NCI-H1417 treated with DMSO at 0.1 percent for 48 hours (cell line): ENCODE measurements around the gene DPYSL3.

Experiments used
- DNase-seq: peaks from one replicate; lab custom pipeline; 2025; lab: John Stamatoyannopoulos, UW

DPYSL3 gene

DNA sequence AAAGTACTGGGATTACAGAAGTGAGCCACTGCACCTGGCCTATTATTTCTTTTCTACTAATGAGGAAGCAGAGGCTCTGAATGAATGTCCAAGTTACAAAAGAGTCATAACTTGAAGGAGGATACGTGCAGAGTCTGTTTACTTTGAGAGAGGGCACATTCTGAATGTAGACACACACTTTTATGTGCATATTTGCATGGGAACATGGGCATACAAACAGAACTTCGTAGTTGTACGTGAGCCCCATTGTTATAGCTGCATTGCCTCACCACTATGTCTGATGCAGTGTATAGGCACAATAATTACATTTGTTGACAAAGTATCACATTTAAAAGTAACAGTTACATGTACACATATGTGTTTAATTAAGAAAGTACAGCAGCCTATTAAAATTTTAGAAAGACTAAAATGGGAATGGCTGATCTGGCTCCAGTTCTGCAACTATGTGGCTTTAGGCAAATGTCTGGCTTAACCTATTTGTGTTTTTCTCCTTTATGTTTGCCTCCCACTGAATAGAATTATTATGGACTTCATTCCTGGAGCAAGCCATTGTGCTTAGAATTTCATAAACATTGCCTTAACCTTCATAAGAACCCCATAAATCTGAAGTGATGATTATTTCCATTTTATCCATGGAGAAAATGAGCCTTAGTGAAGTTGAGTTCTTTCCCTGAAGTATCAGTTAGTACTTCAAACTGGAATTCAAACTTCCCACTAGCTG lies 3.0 kb upstream of the DPYSL3 start:
- no peak for DNase-seq

DNA sequence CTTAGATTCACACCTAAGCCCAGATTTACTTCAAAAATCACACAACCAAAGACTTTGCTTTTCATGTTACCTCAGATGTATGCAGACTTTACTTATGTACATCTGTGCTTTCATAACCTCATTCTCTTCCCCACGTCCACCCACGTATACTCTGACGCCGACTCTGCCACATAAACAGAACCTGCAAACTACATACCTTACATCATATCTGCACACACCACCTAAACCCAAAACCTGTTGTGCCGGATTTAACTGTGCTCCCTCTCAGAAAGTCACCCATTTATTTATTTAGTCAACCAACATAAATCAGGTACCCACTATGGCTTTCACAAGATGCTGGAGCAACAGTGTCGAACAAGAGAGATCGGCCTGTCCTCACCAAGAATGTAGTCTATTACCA lies 1.0 kb upstream of the DPYSL3 start:
- no peak for DNase-seq

DNA sequence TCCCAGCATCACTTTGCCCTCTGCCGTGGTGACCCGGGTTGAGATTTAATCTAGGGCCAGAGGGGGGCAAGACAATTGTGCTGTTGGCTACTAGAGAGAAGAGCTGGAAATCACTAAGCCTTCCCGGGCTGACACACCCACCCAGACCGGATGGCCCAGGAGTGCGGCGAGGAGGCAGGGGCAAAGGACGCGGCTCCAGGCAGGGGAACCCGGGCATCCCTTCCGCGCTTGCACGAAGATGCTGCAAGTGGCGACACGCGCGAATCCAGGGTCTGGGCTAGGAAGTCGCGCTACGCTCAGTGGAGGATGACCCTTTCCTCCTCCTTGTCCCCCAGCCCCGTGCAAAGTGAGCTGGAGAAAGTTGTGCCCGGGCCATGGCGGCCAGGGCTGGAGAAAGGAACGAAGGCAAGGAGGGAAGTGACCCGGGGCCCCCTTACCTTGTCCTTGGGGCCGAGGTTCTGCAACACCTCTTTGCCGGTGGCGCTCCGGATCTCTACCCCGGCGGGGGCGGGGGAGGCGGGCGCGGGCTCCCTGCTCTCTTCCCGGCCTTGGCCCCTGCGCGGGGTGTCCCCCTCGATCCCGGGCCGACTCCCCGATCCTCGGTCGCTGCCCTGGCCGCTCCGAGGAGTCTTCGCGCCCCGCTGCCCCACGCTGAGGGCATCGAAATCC lies 693 bp downstream of the DPYSL3 start:
- DNase-seq, result no peak

DNA sequence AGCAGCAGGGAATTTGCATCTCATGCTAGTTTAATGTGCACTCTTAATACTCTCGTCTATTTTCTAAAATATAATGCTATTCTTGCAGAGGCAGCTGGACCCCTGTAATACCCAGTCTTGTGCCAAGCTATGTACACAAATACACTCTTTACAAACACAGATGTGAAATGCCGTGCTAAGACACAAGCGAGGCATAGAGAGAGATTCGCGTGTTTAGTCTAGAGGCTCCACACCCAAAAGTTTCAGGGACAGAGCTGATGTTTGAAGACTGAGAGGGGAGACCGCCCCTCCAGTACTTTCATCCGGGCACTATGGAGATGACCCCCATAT lies 1.2 kb downstream of the DPYSL3 start:
- no peak for DNase-seq

- no peak for DNase-seq
These were observed 2.3 kb downstream of the DPYSL3 start for GRCh38 chr5:147507480-147508126.

DNA sequence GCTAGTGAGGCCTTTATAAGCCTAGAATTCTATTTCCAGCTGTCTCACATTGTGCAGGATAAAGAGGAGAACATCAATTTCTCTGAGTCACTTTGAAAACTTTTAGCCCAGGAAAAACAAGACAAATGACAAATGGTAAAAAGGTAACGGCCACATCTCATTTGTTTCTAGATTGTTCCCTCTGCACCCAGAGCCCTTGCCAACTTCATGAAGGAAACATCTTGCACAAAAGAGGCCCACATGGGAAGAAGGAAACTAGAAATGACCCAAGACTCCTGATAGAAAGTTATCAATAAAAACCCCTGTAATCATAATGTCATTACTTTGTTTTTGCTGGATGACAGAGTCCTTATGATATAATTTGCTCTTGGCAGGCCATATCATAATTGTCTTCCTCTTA lies 5.3 kb downstream of the DPYSL3 start:
- no peak for DNase-seq

DNA sequence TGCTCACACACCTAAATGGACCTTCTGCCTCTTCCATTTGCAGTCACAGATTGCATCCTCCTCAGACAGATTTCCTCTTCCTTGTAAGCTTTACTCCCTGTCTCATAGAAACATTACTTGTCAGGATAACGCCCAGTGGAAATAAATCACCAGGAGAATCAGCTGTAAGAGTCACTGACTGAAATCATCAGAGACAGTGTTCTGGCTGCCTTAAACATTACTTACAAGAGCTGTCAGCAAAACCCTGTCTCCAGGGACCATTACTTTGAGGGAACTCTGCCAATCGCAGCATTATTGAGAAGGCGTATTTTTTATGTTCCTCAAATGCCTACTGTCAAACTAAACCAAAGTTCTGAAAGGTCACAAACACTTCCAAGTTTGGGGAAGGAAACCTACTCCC lies 5.9 kb downstream of the DPYSL3 start:
- no peak for DNase-seq

DNA sequence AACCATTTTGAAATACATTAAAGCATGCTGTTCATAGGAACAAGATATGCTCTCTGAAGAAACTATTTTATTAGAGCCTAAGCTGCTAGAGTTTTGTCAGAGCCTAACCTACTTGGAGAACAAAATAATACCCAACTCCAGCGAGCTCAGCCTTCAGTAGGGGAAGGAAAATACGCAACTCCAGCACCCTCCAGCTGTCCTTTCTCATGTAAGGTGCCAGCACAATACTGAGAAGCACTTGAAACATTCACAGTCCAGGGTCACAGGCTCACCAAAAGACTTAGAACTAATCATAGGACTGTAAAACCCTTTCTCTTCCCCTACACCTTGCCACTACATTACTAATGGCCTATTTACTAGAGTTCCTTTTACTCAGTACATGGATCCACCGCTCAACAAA lies 18.9 kb downstream of the DPYSL3 start:
- DNase-seq, result no peak

GRCh38 chr5:147487031-147487750 lies 22.7 kb downstream of the DPYSL3 start:
- no peak for DNase-seq

DNA sequence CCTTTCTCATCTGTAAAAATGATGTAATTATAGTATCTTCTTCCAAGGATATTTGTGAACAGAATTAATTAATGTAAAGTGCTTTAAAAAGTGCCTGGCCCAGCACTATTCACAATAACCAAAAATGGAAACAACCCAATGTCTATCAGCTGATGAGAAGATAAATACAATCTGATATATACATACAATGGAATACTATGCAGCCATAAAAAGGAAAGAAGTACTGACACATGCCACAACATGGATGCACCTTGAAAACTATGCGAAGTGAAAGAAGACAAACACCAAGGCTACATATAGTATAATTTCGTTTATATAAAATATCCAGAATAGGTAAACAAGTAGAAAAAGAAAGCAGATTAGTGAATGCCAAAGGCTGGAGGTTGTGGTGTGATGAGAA lies 24.1 kb downstream of the DPYSL3 start:
- no peak for DNase-seq

GRCh38 chr5:147485046-147485445 lies 24.8 kb downstream of the DPYSL3 start:
- DNase-seq, result no peak

DNA sequence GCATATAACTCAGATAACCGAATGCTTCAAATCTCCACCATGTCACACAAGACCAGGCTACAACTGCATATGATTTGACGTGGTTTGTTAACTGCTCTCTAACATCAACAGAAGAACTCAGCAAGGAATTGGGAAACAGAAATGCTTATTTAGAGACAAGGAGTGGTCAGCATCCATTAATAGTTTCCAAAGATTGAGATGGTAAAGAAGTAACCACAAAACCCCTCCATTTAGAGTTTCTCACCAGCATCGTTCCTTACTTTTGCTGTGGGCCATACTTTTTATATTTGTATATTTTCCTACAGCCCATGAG lies 25.2 kb downstream of the DPYSL3 start:
- DNase-seq, result no peak

DNA sequence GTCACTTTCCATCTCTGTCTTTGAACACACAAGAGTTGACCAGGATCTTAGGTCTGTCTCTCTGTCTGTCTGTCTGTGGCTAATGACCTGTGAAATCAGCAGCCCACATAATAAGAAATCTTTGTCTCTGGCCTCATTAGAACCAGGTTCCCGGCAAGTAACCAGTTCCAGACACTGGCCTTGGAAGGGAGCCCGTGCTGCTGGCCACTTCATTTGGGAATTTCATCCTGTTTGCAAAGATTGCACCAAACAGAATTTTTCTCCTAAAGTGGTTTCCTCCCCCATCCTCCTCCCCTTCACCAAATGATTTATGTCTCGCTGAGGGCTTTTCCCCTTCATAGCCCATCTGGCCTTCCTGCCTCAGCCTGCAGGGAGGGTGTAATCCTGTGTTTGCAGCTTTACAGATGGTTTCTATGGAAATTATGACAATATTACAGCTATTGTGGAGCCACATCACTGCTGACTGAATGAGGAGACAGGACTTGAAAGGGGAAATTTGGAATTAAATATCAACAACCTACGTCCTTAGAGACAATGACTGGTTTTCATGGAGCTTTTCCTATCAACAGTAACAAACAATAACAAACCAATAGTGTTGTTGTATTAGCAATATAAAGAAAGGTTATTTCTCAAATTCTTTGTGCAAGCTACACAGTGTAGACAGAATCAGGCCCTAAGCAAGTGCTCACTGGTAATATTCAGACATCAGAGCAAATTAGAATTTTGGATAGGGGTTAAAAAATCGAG lies 25.7 kb downstream of the DPYSL3 start:
- peak; percentile 38 for DNase-seq

DNA sequence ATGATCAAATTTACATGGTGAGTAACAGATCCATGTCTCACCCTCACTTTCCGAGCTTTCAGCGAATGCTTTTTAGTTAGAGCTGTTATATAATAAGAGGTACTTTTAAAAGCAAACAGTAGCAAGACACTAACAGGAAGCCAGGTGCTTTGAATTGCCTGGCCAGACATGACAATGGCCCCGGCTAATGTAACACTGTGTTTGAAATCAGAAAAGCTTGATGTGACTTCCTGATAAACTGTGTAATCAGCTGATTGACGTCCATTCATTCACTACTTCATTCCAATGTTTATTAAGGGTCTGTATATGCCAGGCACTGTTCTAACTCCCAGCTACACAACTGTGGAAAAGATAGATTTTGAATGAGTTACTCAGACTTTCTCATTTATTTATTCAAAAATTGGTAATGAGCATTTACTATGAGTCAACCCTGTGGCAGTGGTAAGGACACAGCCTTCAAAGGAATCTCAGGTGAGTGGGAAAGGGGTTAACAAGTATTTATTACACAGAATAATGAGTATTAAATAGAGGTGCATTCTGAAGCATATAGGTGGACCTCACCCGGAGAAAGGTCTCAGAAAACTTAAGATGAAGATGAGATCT lies 26.6 kb downstream of the DPYSL3 start:
- peak; percentile 75 for DNase-seq

GRCh38 chr5:147482706-147483180 lies 27.1 kb downstream of the DPYSL3 start:
- no peak for DNase-seq

DNA sequence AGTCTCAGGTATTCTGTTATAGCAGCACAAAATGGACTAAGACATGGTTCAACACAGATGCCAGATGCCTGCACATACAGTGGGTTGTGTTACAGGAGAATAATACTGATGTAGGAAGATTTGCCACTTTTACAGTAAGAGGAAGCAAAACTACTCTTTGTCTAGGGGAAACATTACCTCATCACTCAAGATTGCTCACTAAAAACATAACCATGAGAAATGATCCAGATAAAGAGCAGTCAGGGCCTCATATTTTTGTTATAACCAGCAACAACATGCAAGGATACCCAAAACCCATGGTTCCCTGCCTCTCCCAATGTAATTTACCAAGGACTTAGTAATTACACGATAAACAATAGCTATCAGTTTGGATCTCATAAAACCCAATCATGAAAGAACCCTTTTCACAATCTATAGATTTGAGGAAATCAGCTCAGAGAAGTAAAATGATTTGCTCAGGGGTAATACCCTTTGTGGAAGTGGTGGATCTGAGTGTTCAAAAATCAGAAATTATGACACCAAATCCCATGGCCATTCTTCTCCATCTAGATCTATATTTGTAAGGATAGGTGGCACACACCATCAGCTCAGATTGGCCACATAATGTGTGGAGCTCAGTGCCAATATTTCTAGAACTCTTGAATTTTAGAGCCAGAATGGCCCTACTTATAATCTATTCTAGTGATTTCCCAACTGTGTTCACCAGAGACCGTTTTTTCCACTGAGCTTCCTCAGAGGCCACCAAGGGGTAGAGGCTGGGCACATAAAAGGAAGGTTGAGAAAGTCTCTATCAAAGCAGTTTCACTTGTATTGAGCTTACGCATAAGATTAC lies 27.8 kb downstream of the DPYSL3 start:
- no peak for DNase-seq

DNA sequence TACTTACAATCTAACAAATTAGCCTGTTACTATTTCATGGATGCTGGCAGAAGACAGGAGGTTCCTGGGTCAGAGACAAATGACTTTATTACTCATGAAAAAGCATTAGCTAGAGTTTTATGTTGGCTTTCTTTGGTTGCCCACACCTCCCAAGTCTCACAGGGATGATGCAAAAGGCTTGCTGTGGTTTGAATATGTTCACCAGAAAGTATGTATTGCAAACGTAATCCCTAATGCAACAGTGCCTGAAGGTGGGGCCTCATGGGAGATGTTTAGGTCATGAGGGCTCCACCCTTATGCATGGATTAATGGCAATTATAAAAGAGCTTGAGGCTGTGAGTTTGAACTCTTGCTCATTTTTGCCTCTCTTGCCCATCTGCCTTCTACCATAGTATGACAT lies 28.5 kb downstream of the DPYSL3 start:
- DNase-seq, result no peak

DNA sequence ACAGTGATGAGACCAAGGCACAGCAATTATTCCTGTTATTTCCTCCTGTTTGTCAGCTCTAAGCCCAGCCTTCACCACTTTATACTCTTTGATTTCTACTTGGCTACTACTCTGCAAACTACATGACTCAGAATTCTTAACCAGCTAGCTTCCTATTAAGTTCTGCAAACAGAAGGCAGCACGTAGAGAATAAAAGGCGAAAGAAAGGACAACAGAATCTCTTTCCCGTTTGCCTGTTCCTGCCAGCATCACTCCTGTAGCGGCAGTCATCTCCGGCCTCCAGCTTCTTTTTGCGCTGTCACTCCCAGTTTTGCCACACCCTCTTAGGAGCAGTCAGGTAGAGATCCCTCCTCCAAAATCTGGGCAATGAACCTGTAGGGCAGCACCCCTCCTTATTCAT lies 29.9 kb downstream of the DPYSL3 start:
- no peak for DNase-seq

- DNase-seq, result no peak
These were observed 30.4 kb downstream of the DPYSL3 start for GRCh38 chr5:147479444-147479843.

DNA sequence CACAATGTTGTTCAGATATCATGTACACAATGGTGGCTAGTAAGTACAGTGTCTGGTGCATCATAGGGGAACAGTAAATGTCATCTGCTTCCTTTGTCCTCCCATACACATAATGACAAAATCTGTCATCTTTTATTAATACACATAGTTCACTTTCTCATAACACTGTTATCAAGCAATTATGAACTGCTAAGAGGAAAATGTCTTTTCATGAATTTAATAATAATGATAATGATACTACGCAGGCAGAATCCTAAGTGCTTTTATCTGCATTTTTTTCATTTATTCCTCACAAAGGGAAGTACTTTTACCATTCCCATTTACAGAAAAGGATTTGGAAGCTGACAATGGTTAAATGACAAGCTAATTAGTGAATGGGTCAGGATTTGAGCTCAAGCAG lies 35.7 kb downstream of the DPYSL3 start:
- DNase-seq, result no peak
